Adipose tissue (tissue), 3 donors: ENCODE results near the gene UBE2K. TPM values are rescaled to one million over a fixed set of nuclear protein-coding genes. Genes with fewer than 3 reads are reported as not detected.
"Not testable (repeated sequence)": the region's sequence is repeated elsewhere in the genome, so short reads cannot be mapped to it uniquely, and the experiment has no call there.

Experiments used
- H3K27ac ChIP-seq: one replicate; pipeline ENCODE4 v1.5.1; 2013; ENCODE audit warnings: low read depth, low read length
- WGBS, 3 donors: extraction: QIAGEN DNeasy Blood & Tissue Kit; methylation state at CpG; one replicate each; pipeline ENCODE4 v1.1.7; 2013; 5-methylcytosine and 5-hydroxymethylcytosine counted together
- polyA plus RNA-seq, 3 donors: library from polyadenylated mRNA; stranded (reverse); fragments of 200-250 nt; gene quantifications; one replicate each; pipeline ENCODE4 v1.2.3, GENCODE V29; 2013
- donor health status: healthy with polysubstance abuse.
- donor health status: Bipolar disorder and iron deficiency.
- donor health status: healthy.

Gene UBE2K
- 10 to 100 TPM; 14.0 to 39.7 (median 26.2) TPM for polyA plus RNA-seq

GRCh38 chr4:39697740-39698423, at the start of gene UBE2K:
Gene UBE2K, plus strand, starts transcription at chr4:39698136. Its CDS starts 192 bp downstream, at chr4:39698328.
- 0 to 1% (median 0%) methylated on average over 76 to 84 of the region's 84 CpGs for WGBS, 3 donors

GRCh38 chr4:39648213-39648612, 49.7 kb upstream of the UBE2K start:
- 82 to 89% (median 89%) methylated on average over 3 of the region's 3 CpGs for WGBS, 3 donors
- H3K27ac ChIP-seq = no peak overlapping the region

More at GRCh38 chr4:39697740-39698423, at the start of gene UBE2K:
- H3K27ac ChIP-seq = peak within 1 kb of the TSS; percentile 71

GRCh38 chr4:39648827-39649558, 48.9 kb upstream of the UBE2K start:
- H3K27ac ChIP-seq = no peak overlapping the region
- 92 to 93% (median 92%) methylated on average over 6 of the region's 6 CpGs for WGBS, 3 donors

- WGBS, 3 donors = 77 to 87% (median 80%) methylated on average over 2 of the region's 2 CpGs
Measured at GRCh38 chr4:39649639-39650265, 48.2 kb upstream of the UBE2K start.

GRCh38 chr4:39651586-39651985, 46.4 kb upstream of the UBE2K start:
- H3K27ac ChIP-seq = not testable (repeated sequence)
- 95 to 100% (median 97%) methylated on average over 4 of the region's 4 CpGs for WGBS, 3 donors

More at GRCh38 chr4:39649639-39650265, 48.2 kb upstream of the UBE2K start:
- H3K27ac ChIP-seq = no peak overlapping the region

GRCh38 chr4:39655211-39655610, 42.7 kb upstream of the UBE2K start:
- H3K27ac ChIP-seq = no peak overlapping the region

- no peak overlapping the region for H3K27ac ChIP-seq
- WGBS, 3 donors = 48 to 72% (median 63%) methylated on average over 3 of the region's 3 CpGs
Measured at GRCh38 chr4:39655876-39656275, 42.1 kb upstream of the UBE2K start.

GRCh38 chr4:39656638-39657037, 41.3 kb upstream of the UBE2K start:
- WGBS, 3 donors = 90 to 95% (median 94%) methylated on average over 5 of the region's 5 CpGs
- H3K27ac ChIP-seq = not testable (repeated sequence)

GRCh38 chr4:39657465-39657864, 40.5 kb upstream of the UBE2K start:
- WGBS, 3 donors = 88 to 89% (median 89%) methylated on average over 6 of the region's 6 CpGs
- H3K27ac ChIP-seq = no peak overlapping the region

- WGBS, 3 donors = 81 to 95% (median 87%) methylated on average over 3 of the region's 3 CpGs
- no peak overlapping the region for H3K27ac ChIP-seq
Measured at GRCh38 chr4:39658756-39659155, 39.2 kb upstream of the UBE2K start.

GRCh38 chr4:39660045-39660444, 37.9 kb upstream of the UBE2K start:
- WGBS, 3 donors = 82 to 86% (median 83%) methylated on average over 6 of the region's 6 CpGs

GRCh38 chr4:39660757-39661156, 37.2 kb upstream of the UBE2K start:
- 92 to 96% (median 95%) methylated on average over 6 of the region's 6 CpGs for WGBS, 3 donors
- no peak overlapping the region for H3K27ac ChIP-seq

More at GRCh38 chr4:39660045-39660444, 37.9 kb upstream of the UBE2K start:
- no peak overlapping the region for H3K27ac ChIP-seq

GRCh38 chr4:39662683-39663082, 35.3 kb upstream of the UBE2K start:
- no peak overlapping the region for H3K27ac ChIP-seq
- WGBS, 3 donors = 76 to 89% (median 86%) methylated on average over 7 of the region's 7 CpGs

- no peak overlapping the region for H3K27ac ChIP-seq
- 61 to 82% (median 71%) methylated on average over 3 of the region's 3 CpGs for WGBS, 3 donors
Measured at GRCh38 chr4:39664828-39665731, 32.9 kb upstream of the UBE2K start.

- no peak overlapping the region for H3K27ac ChIP-seq
- 27 to 49% (median 45%) methylated on average over 1 of the region's 1 CpG for WGBS, 3 donors
Measured at GRCh38 chr4:39667706-39668105, 30.2 kb upstream of the UBE2K start.

GRCh38 chr4:39668887-39669286, 29.0 kb upstream of the UBE2K start:
- WGBS, 3 donors = 53 to 77% (median 55%) methylated on average over 2 of the region's 2 CpGs
- H3K27ac ChIP-seq = no peak overlapping the region

GRCh38 chr4:39670296-39670695, 27.6 kb upstream of the UBE2K start:
- WGBS, 3 donors = 71 to 86% (median 83%) methylated on average over 1 of the region's 1 CpG
- not testable (repeated sequence) for H3K27ac ChIP-seq

- WGBS, 3 donors = 94 to 98% (median 97%) methylated on average over 10 of the region's 10 CpGs
- H3K27ac ChIP-seq = not testable (repeated sequence)
Measured at GRCh38 chr4:39675681-39676080, 22.3 kb upstream of the UBE2K start.
